HUDEP-2 (cell line): ENCODE measurements around the gene KDM6B.
"Not testable (repeated sequence)": the region's sequence is repeated elsewhere in the genome, so short reads cannot be mapped to it uniquely, and the experiment has no call there.

ENCODE experiments used
- DNase-seq, 76 experiments: peaks; one replicate each; lab custom pipeline; 2025; ENCODE audit not compliant: unreplicated experiment in 76 of 76; lab: John Stamatoyannopoulos, UW

The KDM6B gene

GRCh38 chr17:7862692-7863437 lies 28.8 kb downstream of the KDM6B start:
- peak in 16 of 76 experiments; percentile 3 to 46 (median 16) for DNase-seq

GRCh38 chr17:7864384-7864783 lies 30.4 kb downstream of the KDM6B start:
- DNase-seq: not testable (repeated sequence)

GRCh38 chr17:7864995-7865650 lies 31.1 kb downstream of the KDM6B start:
- DNase-seq: no peak

GRCh38 chr17:7867881-7868329 lies 33.9 kb downstream of the KDM6B start:
- no peak for DNase-seq

- no peak for DNase-seq
These were observed 39.0 kb downstream of the KDM6B start for GRCh38 chr17:7873051-7873450.

GRCh38 chr17:7875804-7876370 lies 41.9 kb downstream of the KDM6B start:
- no peak for DNase-seq

GRCh38 chr17:7878234-7878633 lies 44.2 kb downstream of the KDM6B start:
- no peak for DNase-seq

- DNase-seq: no peak
These were observed 46.3 kb downstream of the KDM6B start for GRCh38 chr17:7880076-7880868.

- DNase-seq: peak in 44 of 76 experiments; percentile 4 to 59 (median 32)
These were observed 47.4 kb downstream of the KDM6B start for GRCh38 chr17:7881276-7882054.

GRCh38 chr17:7882068-7882467 lies 48.1 kb downstream of the KDM6B start:
- DNase-seq: no peak

GRCh38 chr17:7882629-7883028 lies 48.6 kb downstream of the KDM6B start:
- DNase-seq: no peak
